IPS-NIHi7 (cell line): ENCODE results near the gene TRIP10.
"Not testable (repeated sequence)": the region's sequence is repeated elsewhere in the genome, so short reads cannot be mapped to it uniquely, and the experiment has no call there.

Experiments
- DNase-seq: peaks from one replicate; pipeline ENCODE4 v3.0.0; 2012; ENCODE audit warnings: mixed read lengths; ENCODE audit errors: extremely low spot score

TRIP10 gene

GRCh38 chr19:6767357-6768235, 28.1 kb downstream of the TRIP10 start, which contains the start of gene SH2D3A:
SH2D3A (minus strand) TSS chr19:6767435; CDS start chr19:6763748, 3,687 bp downstream.
- DNase-seq, result peak; percentile 94

DNA sequence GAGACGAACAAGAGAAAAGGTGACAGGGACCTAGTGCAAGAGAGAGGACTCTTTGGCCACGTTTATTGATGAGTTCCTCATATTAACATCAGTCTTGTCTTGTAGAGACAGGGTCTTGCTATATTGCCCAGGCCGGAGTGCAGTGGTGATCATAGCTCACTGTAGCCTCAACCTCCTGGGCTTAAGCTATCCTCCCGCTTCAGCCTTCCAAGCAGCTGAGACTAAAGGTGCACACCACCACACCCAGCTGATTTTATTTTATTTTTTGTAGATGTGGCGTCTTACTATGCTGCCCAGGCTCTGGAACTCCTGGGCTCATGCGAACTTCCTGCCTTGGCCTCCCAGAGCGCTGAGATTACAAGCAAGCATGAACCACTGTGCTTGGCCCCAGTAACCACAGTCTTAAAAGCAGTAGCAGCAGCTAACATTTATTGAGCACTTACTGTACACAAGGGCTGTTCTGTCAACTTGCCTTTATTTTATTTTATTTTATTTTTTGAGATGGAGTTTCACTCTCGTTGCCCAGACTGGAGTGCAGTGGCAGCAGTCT, 28.8 kb downstream of the TRIP10 start:
- no peak for DNase-seq

DNA sequence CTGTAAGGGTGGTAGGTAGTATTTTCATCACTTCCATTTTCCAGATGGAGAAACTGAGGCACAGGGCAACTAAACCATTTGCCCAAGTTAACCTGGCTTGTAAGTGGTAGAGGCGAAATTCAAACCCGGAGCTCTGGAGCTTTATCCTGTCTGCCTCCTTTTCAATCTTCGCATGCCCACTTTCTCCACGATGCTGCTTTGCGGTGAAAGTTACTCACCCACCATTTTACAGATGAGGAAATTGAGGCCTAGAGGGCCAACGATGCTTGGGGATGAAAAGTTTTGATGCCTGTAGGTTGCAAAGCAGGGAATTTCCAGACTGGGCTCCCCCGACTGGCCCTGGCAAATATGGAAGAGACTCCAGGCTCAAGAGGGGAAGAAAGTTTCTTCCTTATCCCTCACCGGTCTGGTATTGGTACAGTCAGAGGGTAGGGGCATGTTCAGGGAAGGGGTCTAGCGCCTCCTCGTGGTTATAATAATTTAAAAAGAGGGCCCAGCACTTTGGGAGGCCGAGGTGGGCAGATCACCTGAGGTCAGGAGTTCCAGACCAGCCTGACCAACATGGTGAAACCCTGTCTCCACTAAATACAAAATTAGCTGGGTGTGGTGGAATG, 29.6 kb downstream of the TRIP10 start:
- DNase-seq, result peak; percentile 72

- DNase-seq, result not testable (repeated sequence)
Observed at GRCh38 chr19:6771648-6772027, 32.2 kb downstream of the TRIP10 start.

DNA sequence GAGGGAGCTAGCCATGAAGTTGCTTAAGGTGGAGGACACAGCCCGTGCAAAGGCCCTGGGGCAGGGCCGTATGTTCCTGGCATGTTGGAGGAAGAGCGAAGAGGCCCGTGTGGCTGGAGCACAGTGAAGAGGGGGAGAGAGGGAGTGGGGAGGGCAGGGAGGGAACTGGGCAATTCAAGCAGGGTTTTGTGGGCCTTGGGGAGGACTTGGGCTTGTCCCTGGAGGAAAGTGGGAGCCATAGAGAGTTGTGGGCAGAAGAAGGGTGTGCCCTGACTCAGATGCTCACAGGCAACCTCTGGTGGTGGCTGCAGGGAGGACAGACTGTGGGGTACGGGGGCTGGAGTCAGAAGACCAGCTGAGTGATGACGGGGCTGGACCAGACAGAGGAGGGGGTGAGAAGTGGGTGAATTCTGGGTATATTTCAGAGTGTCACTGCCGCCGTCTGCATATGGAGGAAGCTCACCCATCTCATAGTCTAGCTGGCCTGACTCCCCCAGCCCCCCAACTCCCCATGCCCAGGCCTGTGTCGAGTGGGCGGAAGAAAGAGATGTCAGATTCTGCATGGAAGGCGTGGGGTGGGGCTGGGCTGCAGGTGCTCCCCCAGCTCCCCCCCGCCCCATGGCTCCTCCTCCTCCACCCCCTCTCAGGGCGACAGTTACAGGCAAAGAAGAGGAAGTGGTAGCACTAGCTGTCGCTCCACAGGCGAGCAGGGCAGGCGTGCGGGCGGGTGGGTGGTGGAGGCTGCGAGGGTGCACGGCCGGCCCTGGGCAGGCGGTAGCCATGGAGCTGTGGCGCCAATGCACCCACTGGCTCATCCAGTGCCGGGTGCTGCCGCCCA, 32.8 kb downstream of the TRIP10 start, which contains the start of gene VAV1:
Gene VAV1 (plus strand): TSS at position 681 of the 838 bp plus-strand sequence. CDS start 100 bp downstream, at position 781.
- DNase-seq, result peak; percentile 26

DNA sequence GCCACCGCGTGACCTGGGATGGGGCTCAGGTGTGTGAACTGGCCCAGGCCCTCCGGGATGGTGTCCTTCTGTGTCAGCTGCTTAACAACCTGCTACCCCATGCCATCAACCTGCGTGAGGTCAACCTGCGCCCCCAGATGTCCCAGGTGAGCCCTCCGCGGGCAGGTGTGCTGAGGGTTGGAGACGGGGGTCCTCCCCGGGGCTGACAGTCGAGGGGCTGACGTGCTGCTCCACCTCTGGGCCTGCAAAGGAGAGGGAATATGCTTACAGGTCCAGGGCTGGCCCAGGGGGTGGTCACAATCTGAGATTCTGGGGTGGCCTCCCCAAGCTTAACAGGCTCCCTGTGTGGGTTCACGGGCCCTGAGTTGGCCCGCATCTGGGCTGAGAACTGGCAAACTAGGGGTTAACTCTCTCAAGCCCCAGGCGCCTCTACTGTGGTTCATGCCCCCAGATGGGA, 33.4 kb downstream of the TRIP10 start:
- no peak for DNase-seq

- no peak for DNase-seq
Observed at GRCh38 chr19:6773323-6773931, 33.9 kb downstream of the TRIP10 start.

GRCh38 chr19:6774821-6775707, 35.6 kb downstream of the TRIP10 start:
- DNase-seq, result no peak

GRCh38 chr19:6776045-6776444, 36.6 kb downstream of the TRIP10 start:
- DNase-seq, result not testable (repeated sequence)

DNA sequence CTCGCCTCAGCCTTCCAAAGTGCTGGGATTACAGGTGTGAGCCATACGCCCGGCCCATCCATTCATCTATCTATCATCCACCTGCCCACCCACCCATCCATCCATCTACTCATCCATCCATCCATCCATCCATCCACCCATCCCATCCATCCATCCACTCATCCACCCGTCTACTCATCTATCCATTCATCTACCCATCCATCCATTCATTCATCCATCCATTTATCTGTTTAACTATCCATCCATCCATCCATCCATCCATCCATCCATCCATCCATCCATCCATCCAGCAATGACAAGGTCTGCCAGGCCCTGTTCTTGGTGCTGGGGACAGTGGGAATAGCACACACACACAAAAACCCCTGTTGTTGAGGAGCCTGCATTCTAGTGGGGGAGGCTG, 37.5 kb downstream of the TRIP10 start:
- no peak for DNase-seq

- no peak for DNase-seq
Observed at GRCh38 chr19:6777434-6777833, 38.0 kb downstream of the TRIP10 start.

GRCh38 chr19:6778386-6778785, 38.9 kb downstream of the TRIP10 start:
- DNase-seq, result no peak

- no peak for DNase-seq
Observed at GRCh38 chr19:6779206-6779605, 39.7 kb downstream of the TRIP10 start.

DNA sequence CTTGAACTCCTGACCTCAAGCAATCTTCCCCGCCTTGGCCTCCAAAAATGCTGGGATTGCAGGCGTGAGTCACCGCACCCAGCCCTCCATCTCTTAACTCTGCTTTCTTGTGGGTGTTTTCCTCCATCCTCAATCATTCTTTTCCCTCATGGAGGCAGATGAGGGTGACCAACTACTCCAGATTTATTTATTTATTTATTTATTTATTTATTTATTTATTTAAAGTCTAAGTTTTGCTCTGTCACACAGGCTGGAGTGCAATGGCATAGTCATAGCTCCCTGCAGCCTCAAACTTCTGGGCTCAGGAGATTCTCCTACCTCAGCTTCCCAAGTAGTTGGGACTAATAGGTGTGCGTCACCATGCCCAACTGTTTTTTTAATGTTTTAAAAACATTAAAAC, 47.9 kb downstream of the TRIP10 start:
- DNase-seq, result no peak

DNA sequence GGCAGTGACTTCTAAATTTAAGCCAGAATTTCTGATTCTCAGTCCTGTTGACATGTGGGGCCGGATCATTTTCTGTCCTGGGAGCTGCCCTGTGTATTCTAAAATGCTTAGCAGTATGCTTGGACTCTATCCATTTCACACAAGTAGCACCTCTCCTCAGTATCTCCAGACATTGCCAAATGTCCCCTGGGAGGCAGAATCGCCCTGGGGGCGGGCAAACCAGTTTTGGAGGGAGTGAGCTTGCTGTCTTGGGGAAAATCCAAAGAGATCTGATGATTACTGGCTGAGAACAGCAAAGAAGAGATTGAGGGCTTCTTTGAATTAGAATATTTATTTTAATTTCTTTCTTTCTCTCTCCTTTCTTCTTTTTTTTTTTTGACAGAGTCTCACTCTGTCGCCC, 49.4 kb downstream of the TRIP10 start:
- no peak for DNase-seq

GRCh38 chr19:6790194-6791128, 51.0 kb downstream of the TRIP10 start:
- no peak for DNase-seq

DNA sequence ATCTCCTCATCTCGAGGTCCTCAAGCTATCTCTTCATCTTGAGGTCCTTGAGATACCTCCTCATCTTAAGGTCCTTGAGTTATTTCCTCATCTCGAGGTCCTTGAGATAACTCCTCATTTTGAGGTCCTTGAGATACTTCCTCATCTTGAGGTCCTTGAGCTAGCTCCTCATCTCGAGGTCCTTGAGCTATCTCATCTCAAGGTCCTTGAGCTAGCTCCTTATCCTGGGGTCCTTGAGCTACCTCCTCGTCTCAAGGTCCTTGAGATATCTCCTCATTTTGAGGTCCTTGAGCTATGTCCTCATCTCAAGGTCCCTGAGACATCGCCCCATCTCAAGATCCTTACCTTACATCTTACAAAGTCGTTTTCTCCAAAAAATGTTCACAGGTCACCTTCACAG, 51.8 kb downstream of the TRIP10 start:
- DNase-seq, result no peak

DNA sequence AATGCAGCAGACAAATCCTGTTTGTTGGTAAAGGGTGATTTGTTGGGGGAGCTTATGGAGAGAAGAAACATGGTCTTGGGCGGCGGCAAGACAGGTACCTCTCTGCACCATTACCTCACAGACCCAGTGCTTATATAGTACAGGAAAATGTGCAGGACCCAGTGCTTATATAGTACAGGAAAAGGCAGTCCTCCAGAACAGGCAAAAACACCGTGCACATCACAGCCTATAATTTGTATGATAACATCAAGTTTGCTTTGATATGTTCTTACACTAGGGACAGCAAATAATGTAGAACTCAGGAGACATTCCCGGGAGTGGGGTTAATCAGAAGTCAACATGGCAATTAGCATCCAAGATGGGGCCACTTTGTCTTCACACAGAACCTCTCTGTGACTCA, 53.9 kb downstream of the TRIP10 start:
- DNase-seq, result no peak

DNA sequence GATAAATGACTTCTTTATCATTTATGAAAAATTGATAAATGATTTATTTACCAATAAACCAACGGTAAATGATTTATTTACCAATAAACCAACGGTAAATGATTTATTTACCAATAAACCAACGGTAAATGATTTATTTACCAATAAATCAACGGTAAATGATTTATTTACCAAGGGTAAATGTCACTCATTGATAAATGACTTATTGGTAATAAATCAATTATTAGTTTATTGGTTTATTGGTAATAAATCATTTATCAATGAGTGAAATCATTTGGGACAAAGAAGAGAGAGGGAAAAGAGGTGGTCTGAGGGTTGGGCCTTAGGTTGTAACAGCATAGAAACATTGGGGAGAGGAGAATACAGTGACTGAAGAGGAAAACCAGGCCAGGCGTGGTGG, 54.5 kb downstream of the TRIP10 start:
- DNase-seq, result no peak
